AG10803 (cell line): ENCODE results near the gene SPATA31C1.

Source experiments
- DNase-seq: peaks from one replicate; pipeline ENCODE4 v3.0.0; 2010; ENCODE audit warnings: low read depth
- H3K4me3 ChIP-seq: 2 replicates; pipeline ENCODE4 v1.5.1; 2011; ENCODE audit warnings: mild to moderate bottlenecking, low read length, control low read depth
- CTCF ChIP-seq: conservative IDR thresholded peaks from 2 replicates; pipeline ENCODE4 v1.5.1; 2011; ENCODE audit warnings: mild to moderate bottlenecking, low read length, control low read depth, inconsistent platforms

The SPATA31C1 gene

GRCh38 chr9:87886933-87887505, 30.7 kb upstream of the SPATA31C1 start:
- TF ChIP-seq CTCF = no peak
- no peak for DNase-seq

DNA sequence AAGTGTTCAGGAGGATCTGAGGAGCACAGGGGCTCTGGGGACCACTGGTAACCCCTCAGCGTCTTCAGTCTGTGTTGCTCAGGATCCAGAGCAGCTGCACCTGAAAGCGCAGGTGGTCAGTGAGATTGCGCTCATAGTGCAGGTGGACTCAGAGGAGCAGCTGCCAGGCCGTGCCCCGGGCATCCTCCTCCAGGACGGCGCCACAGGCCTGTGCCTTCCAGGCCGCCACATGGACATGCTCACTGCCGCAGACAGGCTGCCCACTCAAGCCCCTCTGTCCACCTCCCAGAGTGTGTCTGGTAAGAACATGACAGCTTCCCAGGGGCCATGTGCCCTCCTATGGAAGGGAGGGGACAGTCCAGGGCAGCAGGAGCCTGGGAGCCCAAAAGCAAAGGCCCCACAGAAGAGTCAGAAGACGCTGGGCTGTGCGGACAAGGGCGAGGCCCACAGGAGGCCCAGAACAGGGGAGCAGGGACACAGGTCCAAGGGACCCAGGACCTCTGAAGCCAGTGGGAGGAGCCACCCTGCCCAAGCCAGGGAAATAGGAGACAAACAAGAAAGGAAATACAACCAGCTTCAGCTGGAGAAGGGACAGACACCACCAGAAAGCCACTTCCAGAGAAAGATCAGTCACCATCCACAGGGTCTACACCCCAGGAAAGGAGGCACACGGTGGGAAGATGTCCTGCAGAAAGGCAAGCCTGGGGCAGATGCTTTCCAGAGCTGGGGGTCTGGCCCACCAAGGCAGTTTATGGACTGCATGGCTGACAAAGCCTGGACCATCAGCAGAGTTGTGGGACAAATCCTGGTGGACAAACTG, 29.9 kb upstream of the SPATA31C1 start:
- TF ChIP-seq CTCF = no peak
- no peak for DNase-seq
- no peak overlapping the region for H3K4me3 ChIP-seq

More at GRCh38 chr9:87886933-87887505, 30.7 kb upstream of the SPATA31C1 start:
- H3K4me3 ChIP-seq = no peak overlapping the region

- no peak for TF ChIP-seq CTCF
- no peak overlapping the region for H3K4me3 ChIP-seq
- no peak for DNase-seq
Observed at GRCh38 chr9:87888501-87888900, 29.3 kb upstream of the SPATA31C1 start.

DNA sequence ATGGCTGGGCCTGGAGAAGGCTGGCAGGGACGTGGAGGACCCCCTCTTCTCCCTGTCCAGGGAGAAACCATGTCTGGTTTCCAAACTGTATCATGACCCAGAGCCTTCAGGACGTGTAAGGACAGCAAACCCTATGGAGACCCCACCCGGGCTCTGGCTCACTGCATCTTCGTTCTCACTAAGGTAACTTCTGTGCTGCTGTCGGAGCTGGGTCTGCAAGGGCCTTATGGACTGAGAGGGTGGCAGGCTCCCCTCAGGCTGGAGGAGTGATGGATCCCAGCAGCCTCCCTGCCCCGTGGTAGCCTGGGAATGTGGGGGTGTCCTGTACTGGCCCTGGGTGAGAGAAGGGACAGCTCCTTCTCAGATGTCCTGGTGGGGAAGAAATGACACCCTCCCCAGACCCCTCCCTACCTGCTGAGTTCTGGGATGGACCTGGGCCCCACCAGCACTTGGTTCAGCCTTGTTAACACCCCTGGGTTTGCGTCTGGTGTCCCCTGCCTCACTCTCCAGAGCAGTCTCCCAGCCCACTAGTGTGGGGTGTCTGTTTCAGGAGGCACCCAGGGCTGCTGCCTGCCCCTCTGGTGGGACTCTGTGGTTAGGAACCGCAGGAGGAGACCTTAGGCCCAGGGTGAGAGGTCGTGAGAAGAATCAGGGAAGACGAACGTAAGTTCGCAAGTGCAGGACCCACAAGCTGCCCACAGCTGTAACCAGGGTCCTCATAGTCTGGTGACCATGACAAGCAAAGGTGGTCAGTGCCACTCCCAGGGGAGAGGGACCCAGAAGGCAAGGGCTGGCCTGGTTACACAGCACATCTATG, 28.5 kb upstream of the SPATA31C1 start:
- H3K4me3 ChIP-seq = no peak overlapping the region
- no peak for TF ChIP-seq CTCF
- DNase-seq = no peak

DNA sequence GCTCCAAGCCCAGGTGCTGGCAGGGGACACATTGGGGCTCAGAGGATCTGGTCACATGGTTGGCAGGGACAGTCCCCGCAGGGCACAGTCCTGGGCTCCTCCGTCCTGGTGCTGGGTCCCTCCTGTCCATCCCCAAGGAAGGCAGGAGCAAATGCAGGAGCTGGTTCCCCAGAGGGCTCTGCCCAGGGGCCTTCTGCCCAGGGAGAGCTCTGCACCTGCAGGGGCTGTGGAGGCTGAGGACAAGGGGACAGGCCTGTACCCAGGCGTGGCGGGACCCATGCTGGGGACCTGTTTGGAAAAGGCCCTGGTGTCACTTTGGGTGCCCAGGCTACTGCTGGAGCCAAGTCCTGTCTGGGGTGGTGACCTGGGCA, 27.9 kb upstream of the SPATA31C1 start:
- H3K4me3 ChIP-seq = no peak overlapping the region
- no peak for TF ChIP-seq CTCF
- DNase-seq = no peak

DNA sequence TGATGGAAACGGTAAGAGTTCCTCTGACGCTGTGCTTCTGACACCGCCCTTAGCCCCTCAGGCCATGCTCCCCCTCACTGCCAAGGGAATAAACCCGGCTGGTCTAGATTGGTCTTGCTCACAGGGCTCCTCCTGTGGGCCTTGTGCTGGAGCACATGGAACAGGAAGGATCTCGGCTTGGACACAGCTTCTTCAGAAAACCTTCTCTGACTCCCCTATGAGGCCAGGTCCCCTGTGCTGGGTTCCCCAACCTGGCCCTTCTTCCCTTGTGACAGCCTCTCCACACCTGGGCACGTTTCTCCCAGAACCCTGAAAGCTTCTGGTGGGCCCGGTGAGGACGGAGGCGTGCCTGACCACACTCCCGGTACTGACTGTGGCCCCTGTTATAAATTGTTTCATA, 26.9 kb upstream of the SPATA31C1 start:
- no peak for TF ChIP-seq CTCF
- H3K4me3 ChIP-seq = no peak overlapping the region
- no peak for DNase-seq

- no peak overlapping the region for H3K4me3 ChIP-seq
- DNase-seq = peak; percentile 65
- TF ChIP-seq CTCF = no peak
Observed at GRCh38 chr9:87891754-87892153, 26.0 kb upstream of the SPATA31C1 start.
